ENCODE data around the gene CNN3.

The CNN3 gene

DNA sequence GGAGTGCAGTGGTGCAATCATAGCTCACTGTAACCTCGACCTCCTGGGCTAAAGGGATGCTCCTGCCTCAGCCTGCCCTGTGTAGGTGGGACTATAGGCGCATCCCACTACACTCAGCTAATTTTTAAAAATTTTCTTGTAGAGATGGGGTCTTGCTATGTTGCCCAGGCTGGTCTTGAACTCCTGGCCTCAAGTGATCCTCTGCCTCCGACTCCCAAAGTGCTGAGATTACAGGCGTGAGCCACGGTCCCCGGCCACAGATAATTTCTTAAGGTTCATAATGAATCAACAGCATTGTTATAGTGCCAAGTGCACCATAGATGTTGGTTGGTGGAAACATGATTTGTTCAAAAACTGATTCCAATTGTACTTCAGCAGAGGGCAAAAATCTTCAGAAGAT lies 42.2 kb upstream of the CNN3 start:
- no peak overlapping the region for H3K56ac ChIP-seq (ENCODE audit: low read length)
- no peak overlapping the region for H2AK5ac ChIP-seq (ENCODE audit: low read length)
- H3K4ac ChIP-seq (ENCODE audit: low read depth, low read length), result no peak overlapping the region
- no peak for DNase-seq
- no peak overlapping the region for H4K5ac ChIP-seq (ENCODE audit: low read length)
- H3K18ac ChIP-seq (ENCODE audit: low read length), result no peak overlapping the region
- no peak overlapping the region for H4K8ac ChIP-seq (ENCODE audit: low read depth, low read length)
- no peak overlapping the region for H3K4me3 ChIP-seq (ENCODE audit: low read length)
- H3K27me3 ChIP-seq (ENCODE audit: insufficient read depth, low read length, poor library complexity), result no peaks in the 10 kb centered on the region
- H3K23ac ChIP-seq (ENCODE audit: low read length), result no peak overlapping the region
- no peak overlapping the region for H3K27ac ChIP-seq (ENCODE audit: low read depth, low read length)
- H2BK5ac ChIP-seq (ENCODE audit: low read length), result no peak overlapping the region
- no CpG with 5 or more reads among the region's 6 CpGs for WGBS (ENCODE audit: extremely low coverage, insufficient coverage, low lambda C conversion rate)
- no peaks in the 10 kb centered on the region for H3K79me1 ChIP-seq (ENCODE audit: low read length)
- H2BK15ac ChIP-seq (replicated peaks; ENCODE audit: low read depth), result no peak overlapping the region
- no peak overlapping the region for H3K4me2 ChIP-seq (ENCODE audit: low read length)
- no peak overlapping the region for H2BK120ac ChIP-seq (ENCODE audit: low read depth, low read length)
- no peaks in the 10 kb centered on the region for H3K4me1 ChIP-seq (ENCODE audit: control insufficient read depth, low read depth, low read length)
- H3K79me2 ChIP-seq (ENCODE audit: control insufficient read depth, insufficient read depth, low read length), result no peaks in the 10 kb centered on the region
- no peaks in the 10 kb centered on the region for H3K36me3 ChIP-seq (ENCODE audit: control insufficient read depth, insufficient read depth, low read length)
- no peak overlapping the region for H3K9ac ChIP-seq (ENCODE audit: low read length)

DNA sequence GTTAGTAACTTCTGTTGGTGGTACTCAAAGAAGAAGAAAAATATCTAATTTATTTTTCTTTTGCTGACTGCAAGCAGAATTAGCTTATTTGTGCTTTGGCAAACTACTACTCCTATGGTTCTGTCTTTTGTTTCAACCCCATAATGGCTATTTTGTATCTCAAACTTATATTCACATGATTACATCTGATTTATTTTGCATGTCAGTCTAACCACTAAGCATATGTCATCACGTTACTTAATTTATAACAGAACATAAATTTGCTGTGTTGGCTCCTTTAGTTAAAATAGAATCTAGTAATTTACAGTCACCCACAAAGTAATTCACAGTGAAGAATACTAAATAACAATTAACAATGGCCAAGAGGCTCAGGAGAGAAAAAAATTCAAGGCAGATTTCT lies 39.1 kb upstream of the CNN3 start:
- Histone ChIP-seq H4K5ac (ENCODE audit: low read length) (no peak overlapping the region), H3K4me1 (ENCODE audit: control insufficient read depth, low read depth, low read length) (no peaks in the 10 kb centered on the region), H3K23ac (ENCODE audit: low read length) (no peak overlapping the region), H3K4me3 (ENCODE audit: low read length) (no peak overlapping the region), H2BK15ac (replicated peaks; ENCODE audit: low read depth) (no peak overlapping the region), H2BK5ac (ENCODE audit: low read length) (no peak overlapping the region), H2BK120ac (ENCODE audit: low read depth, low read length) (no peak overlapping the region), H3K79me2 (ENCODE audit: control insufficient read depth, insufficient read depth, low read length) (no peaks in the 10 kb centered on the region), H3K18ac (ENCODE audit: low read length) (no peak overlapping the region), H3K4me2 (ENCODE audit: low read length) (no peak overlapping the region), H3K27ac (ENCODE audit: low read depth, low read length) (no peak overlapping the region), H2AK5ac (ENCODE audit: low read length) (no peak overlapping the region), H3K9ac (ENCODE audit: low read length) (no peak overlapping the region), H3K4ac (ENCODE audit: low read depth, low read length) (no peak overlapping the region), H3K27me3 (ENCODE audit: insufficient read depth, low read length, poor library complexity) (no peaks in the 10 kb centered on the region), H3K79me1 (ENCODE audit: low read length) (no peaks in the 10 kb centered on the region), H3K56ac (ENCODE audit: low read length) (no peak overlapping the region), H3K36me3 (ENCODE audit: control insufficient read depth, insufficient read depth, low read length) (no peaks in the 10 kb centered on the region), H4K8ac (ENCODE audit: low read depth, low read length) (no peak overlapping the region)
- no peak for DNase-seq
- no CpG with 5 or more reads among the region's 1 CpG for WGBS (ENCODE audit: extremely low coverage, insufficient coverage, low lambda C conversion rate)

DNA sequence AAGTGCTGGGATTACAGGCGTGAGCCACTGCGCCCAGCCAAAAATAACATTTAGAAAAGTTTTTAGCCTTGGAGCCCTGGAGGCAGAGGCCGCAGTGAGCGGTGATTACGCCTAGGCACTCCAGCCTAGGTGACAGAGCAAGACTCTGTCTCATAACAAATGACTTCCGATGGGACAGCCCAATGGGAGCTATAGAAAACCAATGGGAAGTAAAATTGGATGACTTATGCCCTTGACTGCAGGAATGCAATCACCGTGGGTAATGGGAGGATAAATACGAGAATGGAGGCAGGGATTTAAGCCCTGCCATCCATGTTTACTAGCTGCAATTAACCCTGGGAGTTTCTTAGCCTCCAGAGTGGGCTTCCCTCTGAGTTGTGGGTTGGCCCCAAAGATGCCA lies 37.0 kb upstream of the CNN3 start:
- no peak overlapping the region for H2AK5ac ChIP-seq (ENCODE audit: low read length)
- H2BK5ac ChIP-seq (ENCODE audit: low read length), result no peak overlapping the region
- DNase-seq, result no peak
- H3K4me1 ChIP-seq (ENCODE audit: control insufficient read depth, low read depth, low read length), result no peaks in the 10 kb centered on the region
- no peak overlapping the region for H4K5ac ChIP-seq (ENCODE audit: low read length)
- no peak overlapping the region for H3K4me2 ChIP-seq (ENCODE audit: low read length)
- no peaks in the 10 kb centered on the region for H3K27me3 ChIP-seq (ENCODE audit: insufficient read depth, low read length, poor library complexity)
- H2BK120ac ChIP-seq (ENCODE audit: low read depth, low read length), result no peak overlapping the region
- no peaks in the 10 kb centered on the region for H3K79me1 ChIP-seq (ENCODE audit: low read length)
- no CpG with 5 or more reads among the region's 8 CpGs for WGBS (ENCODE audit: extremely low coverage, insufficient coverage, low lambda C conversion rate)
- no peak overlapping the region for H4K8ac ChIP-seq (ENCODE audit: low read depth, low read length)
- no peak overlapping the region for H3K56ac ChIP-seq (ENCODE audit: low read length)
- H3K4ac ChIP-seq (ENCODE audit: low read depth, low read length), result no peak overlapping the region
- H3K9ac ChIP-seq (ENCODE audit: low read length), result no peak overlapping the region
- no peaks in the 10 kb centered on the region for H3K79me2 ChIP-seq (ENCODE audit: control insufficient read depth, insufficient read depth, low read length)
- no peak overlapping the region for H3K27ac ChIP-seq (ENCODE audit: low read depth, low read length)
- no peak overlapping the region for H2BK15ac ChIP-seq (replicated peaks; ENCODE audit: low read depth)
- no peaks in the 10 kb centered on the region for H3K36me3 ChIP-seq (ENCODE audit: control insufficient read depth, insufficient read depth, low read length)
- H3K23ac ChIP-seq (ENCODE audit: low read length), result no peak overlapping the region
- H3K4me3 ChIP-seq (ENCODE audit: low read length), result no peak overlapping the region
- H3K18ac ChIP-seq (ENCODE audit: low read length), result no peak overlapping the region

DNA sequence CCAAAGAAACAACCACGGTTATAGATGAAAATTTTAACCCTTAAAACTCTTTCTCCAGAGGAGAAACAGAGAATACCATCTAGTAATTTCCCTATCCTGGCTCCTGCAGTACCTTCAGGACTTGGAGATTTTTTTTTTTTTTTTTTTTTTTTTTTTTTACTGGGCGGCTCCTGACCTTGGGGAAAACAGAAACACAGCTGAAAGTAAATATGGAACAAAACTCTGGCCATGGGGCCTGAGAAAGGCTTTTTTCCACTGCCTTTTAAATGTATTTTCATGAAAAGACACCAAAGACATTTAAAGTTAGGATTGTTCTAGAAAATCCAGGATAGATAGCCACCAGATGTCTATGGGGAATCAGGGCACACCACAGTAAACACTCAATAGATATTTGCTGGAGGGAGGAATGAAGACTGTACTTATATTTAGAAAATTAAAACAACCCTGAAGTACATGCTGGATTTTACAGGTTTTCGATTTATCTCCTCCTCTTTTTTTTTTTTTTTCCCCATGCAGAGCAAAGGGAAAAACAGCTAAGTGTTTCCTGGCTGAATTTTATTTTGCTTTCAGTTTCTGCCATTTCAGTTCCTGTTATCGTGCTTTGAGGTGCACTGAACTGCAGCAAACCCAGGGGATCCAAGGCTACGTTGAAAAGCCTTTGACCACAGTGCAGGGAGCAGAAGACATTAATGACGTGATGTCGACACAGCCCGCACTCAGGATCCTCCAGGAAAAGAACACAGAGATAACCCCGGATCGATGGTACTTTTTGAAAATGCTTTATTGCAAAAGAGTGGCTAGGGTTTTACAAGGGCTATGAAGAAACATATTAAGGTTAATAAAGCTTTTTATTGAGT lies 35.7 kb upstream of the CNN3 start:
- Histone ChIP-seq H3K18ac (ENCODE audit: low read length) (peak overlapping the region; percentile 51), H3K27ac (ENCODE audit: low read depth, low read length) (no peak overlapping the region), H2AK5ac (ENCODE audit: low read length) (no peak overlapping the region), H3K79me2 (ENCODE audit: control insufficient read depth, insufficient read depth, low read length) (no peaks in the 10 kb centered on the region), H3K4ac (ENCODE audit: low read depth, low read length) (no peak overlapping the region), H3K36me3 (ENCODE audit: control insufficient read depth, insufficient read depth, low read length) (no peaks in the 10 kb centered on the region), H3K4me2 (ENCODE audit: low read length) (no peak overlapping the region), H2BK5ac (ENCODE audit: low read length) (no peak overlapping the region), H4K8ac (ENCODE audit: low read depth, low read length) (no peak overlapping the region), H3K27me3 (ENCODE audit: insufficient read depth, low read length, poor library complexity) (no peaks in the 10 kb centered on the region), H4K5ac (ENCODE audit: low read length) (no peak overlapping the region), H3K23ac (ENCODE audit: low read length) (no peak overlapping the region), H3K79me1 (ENCODE audit: low read length) (no peaks in the 10 kb centered on the region), H3K4me3 (ENCODE audit: low read length) (no peak overlapping the region), H3K56ac (ENCODE audit: low read length) (no peak overlapping the region), H3K4me1 (ENCODE audit: control insufficient read depth, low read depth, low read length) (no peaks in the 10 kb centered on the region), H2BK15ac (replicated peaks; ENCODE audit: low read depth) (no peak overlapping the region), H2BK120ac (ENCODE audit: low read depth, low read length) (no peak overlapping the region), H3K9ac (ENCODE audit: low read length) (no peak overlapping the region)
- DNase-seq, result no peak
- WGBS (ENCODE audit: extremely low coverage, insufficient coverage, low lambda C conversion rate), result no CpG with 5 or more reads among the region's 10 CpGs

DNA sequence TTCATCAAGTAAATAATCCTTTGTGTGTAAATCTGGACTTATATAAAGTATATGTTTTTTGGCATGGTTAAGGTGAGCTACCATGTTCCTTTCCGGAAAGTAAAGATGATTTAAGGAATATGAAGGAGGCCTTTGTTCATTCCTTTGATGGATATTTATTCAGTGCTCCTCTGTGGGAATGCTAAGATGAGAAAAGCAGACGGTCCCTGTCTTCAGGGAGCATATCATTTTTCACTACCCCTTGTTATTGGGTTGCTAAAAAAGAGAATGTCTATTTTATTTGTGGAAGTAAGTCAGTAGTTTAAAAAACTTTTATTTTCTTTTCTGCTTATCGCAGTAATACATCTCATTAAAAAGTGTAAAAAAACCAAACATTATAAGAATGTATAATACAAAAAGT lies 35.1 kb upstream of the CNN3 start:
- no peak overlapping the region for H3K56ac ChIP-seq (ENCODE audit: low read length)
- H3K4me3 ChIP-seq (ENCODE audit: low read length), result no peak overlapping the region
- H3K9ac ChIP-seq (ENCODE audit: low read length), result no peak overlapping the region
- H3K27ac ChIP-seq (ENCODE audit: low read depth, low read length), result no peak overlapping the region
- H3K18ac ChIP-seq (ENCODE audit: low read length), result no peak overlapping the region
- H3K79me2 ChIP-seq (ENCODE audit: control insufficient read depth, insufficient read depth, low read length), result no peaks in the 10 kb centered on the region
- H3K4me1 ChIP-seq (ENCODE audit: control insufficient read depth, low read depth, low read length), result no peaks in the 10 kb centered on the region
- no peak for DNase-seq
- H4K5ac ChIP-seq (ENCODE audit: low read length), result no peak overlapping the region
- H2BK120ac ChIP-seq (ENCODE audit: low read depth, low read length), result no peak overlapping the region
- H3K4ac ChIP-seq (ENCODE audit: low read depth, low read length), result no peak overlapping the region
- no peaks in the 10 kb centered on the region for H3K36me3 ChIP-seq (ENCODE audit: control insufficient read depth, insufficient read depth, low read length)
- H4K8ac ChIP-seq (ENCODE audit: low read depth, low read length), result no peak overlapping the region
- no CpG with 5 or more reads among the region's 3 CpGs for WGBS (ENCODE audit: extremely low coverage, insufficient coverage, low lambda C conversion rate)
- no peaks in the 10 kb centered on the region for H3K79me1 ChIP-seq (ENCODE audit: low read length)
- H3K27me3 ChIP-seq (ENCODE audit: insufficient read depth, low read length, poor library complexity), result no peaks in the 10 kb centered on the region
- no peak overlapping the region for H3K4me2 ChIP-seq (ENCODE audit: low read length)
- H3K23ac ChIP-seq (ENCODE audit: low read length), result no peak overlapping the region
- no peak overlapping the region for H2BK15ac ChIP-seq (replicated peaks; ENCODE audit: low read depth)
- no peak overlapping the region for H2BK5ac ChIP-seq (ENCODE audit: low read length)
- no peak overlapping the region for H2AK5ac ChIP-seq (ENCODE audit: low read length)

DNA sequence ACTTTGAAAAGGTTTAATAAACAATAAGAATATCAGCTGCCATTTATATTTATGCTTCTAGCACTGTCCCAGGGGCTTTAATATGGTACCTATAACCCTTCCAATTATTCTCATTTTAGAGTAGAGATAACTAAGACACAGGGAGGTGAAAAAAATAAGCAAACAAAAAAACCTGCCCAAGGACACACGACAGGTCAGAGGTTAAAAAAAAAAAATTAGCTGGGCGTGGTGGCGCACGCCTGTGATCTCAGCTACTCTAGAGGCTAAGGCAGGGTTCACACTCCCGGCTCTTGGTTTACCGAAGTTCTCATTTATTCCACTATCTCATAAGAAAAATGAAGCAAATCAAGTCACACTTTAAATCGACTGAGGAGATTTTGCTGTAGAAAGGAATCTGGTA lies 34.7 kb upstream of the CNN3 start:
- no peak overlapping the region for H2BK120ac ChIP-seq (ENCODE audit: low read depth, low read length)
- no peaks in the 10 kb centered on the region for H3K27me3 ChIP-seq (ENCODE audit: insufficient read depth, low read length, poor library complexity)
- H3K9ac ChIP-seq (ENCODE audit: low read length), result no peak overlapping the region
- no peaks in the 10 kb centered on the region for H3K36me3 ChIP-seq (ENCODE audit: control insufficient read depth, insufficient read depth, low read length)
- no peak overlapping the region for H2BK5ac ChIP-seq (ENCODE audit: low read length)
- no peak overlapping the region for H3K4ac ChIP-seq (ENCODE audit: low read depth, low read length)
- no peak overlapping the region for H3K27ac ChIP-seq (ENCODE audit: low read depth, low read length)
- no peak overlapping the region for H3K4me2 ChIP-seq (ENCODE audit: low read length)
- no peaks in the 10 kb centered on the region for H3K79me1 ChIP-seq (ENCODE audit: low read length)
- H3K4me1 ChIP-seq (ENCODE audit: control insufficient read depth, low read depth, low read length), result no peaks in the 10 kb centered on the region
- H4K5ac ChIP-seq (ENCODE audit: low read length), result no peak overlapping the region
- no peak overlapping the region for H3K4me3 ChIP-seq (ENCODE audit: low read length)
- DNase-seq, result no peak
- H3K23ac ChIP-seq (ENCODE audit: low read length), result no peak overlapping the region
- no peak overlapping the region for H3K18ac ChIP-seq (ENCODE audit: low read length)
- no peaks in the 10 kb centered on the region for H3K79me2 ChIP-seq (ENCODE audit: control insufficient read depth, insufficient read depth, low read length)
- H2AK5ac ChIP-seq (ENCODE audit: low read length), result no peak overlapping the region
- no peak overlapping the region for H2BK15ac ChIP-seq (replicated peaks; ENCODE audit: low read depth)
- WGBS (ENCODE audit: extremely low coverage, insufficient coverage, low lambda C conversion rate), result no CpG with 5 or more reads among the region's 7 CpGs
- H3K56ac ChIP-seq (ENCODE audit: low read length), result no peak overlapping the region
- no peak overlapping the region for H4K8ac ChIP-seq (ENCODE audit: low read depth, low read length)
